ENCODE measurements around the gene FSD1. TPM values are rescaled to one million over a fixed set of nuclear protein-coding genes. Genes with fewer than 3 reads are reported as not detected.
"Not testable (repeated sequence)": the region's sequence is repeated elsewhere in the genome, so short reads cannot be mapped to it uniquely, and the experiment has no call there.

The FSD1 gene
- total RNA-seq, 1 donor from 2014 or later: 5.6 TPM

DNA sequence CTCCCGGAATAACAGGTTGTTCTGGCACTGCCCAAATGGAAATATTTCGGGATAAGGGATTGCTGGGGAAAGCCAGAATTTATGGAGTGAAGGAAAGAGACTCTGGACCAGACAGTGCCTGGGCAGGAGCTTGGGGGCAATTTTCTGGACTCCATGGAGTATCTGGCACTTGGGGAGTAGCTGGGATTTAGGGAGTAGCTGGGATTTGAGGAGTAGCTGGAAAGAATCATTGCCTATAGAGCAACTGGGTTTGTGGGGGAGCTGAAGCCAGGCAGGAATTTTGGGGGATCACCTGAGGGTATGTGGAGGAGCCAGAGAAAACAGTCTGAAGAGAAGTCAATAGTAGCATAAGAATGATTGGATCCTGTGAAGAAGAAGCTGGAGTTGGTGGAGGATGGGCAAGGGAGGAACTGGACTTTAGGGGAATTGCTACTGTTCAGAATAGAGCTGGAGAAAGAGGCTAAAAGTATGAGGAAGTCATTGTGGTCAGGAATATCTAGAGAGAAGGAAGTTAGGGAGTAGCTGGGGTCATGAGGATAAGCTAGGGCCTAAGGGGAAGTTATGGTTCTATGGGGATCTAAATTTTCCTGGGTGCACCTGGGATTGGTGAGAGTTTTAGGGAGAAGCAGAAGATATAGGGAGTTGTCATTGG, 14.8 kb downstream of the FSD1 start:
- no peak for DNase-seq (ENCODE audit: low read depth)

DNA sequence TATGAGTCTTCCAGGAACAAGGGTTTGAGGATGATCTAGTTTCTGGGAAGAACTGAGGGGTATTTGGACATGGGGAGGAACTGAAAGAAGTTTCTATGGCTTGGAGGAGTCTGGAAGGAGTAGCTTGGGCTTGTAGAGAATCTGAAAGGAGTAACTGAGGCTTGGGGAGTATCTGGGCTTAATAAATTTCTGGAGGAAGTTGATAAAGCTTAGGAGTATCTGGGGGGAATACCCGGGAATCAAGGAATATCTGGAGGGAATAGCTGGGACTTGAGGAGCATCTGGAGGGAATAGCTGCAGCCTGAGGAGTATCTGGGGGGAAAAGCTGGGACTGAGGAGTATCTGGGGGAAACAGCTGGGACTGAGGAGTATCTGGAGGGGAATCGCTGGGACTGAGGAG, 16.0 kb downstream of the FSD1 start:
- no peak for DNase-seq (ENCODE audit: low read depth)

DNA sequence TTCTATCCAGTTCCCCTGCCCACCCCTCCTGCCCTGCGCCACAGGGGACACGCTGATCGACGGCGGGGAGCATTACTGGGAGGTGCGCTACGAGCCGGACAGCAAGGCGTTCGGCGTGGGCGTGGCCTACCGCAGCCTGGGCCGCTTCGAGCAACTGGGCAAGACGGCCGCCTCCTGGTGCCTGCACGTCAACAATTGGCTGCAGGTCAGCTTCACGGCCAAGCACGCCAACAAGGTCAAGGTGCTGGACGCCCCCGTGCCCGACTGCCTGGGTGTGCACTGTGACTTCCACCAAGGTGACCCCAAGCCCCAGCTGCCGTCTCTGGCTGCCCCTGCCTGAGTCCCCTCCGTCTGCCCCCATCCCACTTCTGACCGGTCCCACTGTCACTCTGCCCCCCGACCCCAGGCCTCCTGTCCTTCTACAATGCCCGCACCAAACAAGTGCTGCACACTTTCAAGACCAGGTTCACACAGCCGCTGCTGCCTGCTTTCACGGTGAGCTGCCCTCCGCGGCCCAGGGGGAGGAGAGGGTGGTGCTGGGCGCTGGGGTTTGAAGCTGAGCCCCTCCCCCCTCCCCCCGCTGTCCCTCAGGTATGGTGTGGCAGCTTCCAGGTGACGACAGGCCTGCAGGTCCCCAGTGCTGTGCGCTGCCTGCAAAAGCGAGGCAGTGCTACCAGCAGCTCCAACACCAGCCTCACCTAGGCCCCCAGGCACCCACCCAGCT, 18.7 kb downstream of the FSD1 start:
- no peak for DNase-seq (ENCODE audit: low read depth)

- no peak for DNase-seq (ENCODE audit: low read depth)
These were observed 19.3 kb downstream of the FSD1 start for GRCh38 chr19:4323692-4324091.

DNA sequence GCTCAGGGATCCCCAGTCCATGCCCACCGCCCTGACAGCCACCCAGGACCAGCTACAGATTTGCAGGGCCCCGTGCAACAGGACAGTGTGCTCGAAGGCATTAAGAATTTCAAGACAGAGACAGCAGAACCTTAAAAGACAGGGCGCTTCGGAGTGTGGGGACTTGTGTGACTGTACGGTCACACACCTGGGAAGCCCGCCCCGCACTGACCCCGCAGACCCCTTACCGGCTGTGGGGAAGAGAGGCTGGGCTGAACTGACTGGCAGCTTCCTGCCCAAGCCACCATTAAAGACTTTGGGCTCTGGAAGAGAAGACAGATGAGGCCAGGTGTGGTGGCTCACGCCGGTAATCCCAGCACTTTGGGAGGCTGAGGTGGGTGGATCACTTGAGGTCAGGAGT, 19.8 kb downstream of the FSD1 start:
- no peak for DNase-seq (ENCODE audit: low read depth)

DNA sequence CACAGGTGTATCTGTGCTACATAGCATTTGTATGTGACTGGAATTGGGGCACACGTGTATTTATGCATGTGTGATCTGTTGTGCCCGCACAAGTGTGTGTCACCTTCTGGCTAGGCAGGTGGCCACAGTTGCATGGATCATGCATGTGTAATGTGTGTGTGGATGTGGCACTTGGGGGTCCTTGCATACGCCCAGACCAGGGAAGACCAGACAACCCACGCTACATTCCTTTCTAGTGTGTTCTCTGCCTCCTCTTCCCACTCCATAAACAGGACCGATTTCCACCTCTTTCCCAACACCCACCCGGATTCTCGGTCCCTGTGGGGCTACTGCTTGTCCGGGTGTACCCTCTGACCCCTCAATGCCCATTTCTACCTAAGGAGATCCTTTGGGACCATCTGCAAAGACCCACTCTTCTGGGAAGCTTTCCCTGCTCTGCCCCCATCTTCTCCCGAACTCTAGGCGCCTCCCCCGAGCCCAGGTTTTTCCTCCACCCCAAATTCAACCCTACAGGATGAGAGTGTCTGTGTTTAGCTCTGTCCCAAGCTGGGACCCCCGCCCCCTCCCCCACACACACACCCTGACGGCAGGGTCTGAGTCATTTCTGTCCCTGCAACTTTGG, 21.9 kb downstream of the FSD1 start:
- DNase-seq (ENCODE audit: low read depth): no peak

- DNase-seq (ENCODE audit: low read depth): no peak
These were observed 22.4 kb downstream of the FSD1 start for GRCh38 chr19:4326837-4327251.

GRCh38 chr19:4327252-4327876, 23.0 kb downstream of the FSD1 start:
- DNase-seq (ENCODE audit: low read depth): peak; percentile 54

- no peak for DNase-seq (ENCODE audit: low read depth)
These were observed 23.5 kb downstream of the FSD1 start for GRCh38 chr19:4327877-4328242.

DNA sequence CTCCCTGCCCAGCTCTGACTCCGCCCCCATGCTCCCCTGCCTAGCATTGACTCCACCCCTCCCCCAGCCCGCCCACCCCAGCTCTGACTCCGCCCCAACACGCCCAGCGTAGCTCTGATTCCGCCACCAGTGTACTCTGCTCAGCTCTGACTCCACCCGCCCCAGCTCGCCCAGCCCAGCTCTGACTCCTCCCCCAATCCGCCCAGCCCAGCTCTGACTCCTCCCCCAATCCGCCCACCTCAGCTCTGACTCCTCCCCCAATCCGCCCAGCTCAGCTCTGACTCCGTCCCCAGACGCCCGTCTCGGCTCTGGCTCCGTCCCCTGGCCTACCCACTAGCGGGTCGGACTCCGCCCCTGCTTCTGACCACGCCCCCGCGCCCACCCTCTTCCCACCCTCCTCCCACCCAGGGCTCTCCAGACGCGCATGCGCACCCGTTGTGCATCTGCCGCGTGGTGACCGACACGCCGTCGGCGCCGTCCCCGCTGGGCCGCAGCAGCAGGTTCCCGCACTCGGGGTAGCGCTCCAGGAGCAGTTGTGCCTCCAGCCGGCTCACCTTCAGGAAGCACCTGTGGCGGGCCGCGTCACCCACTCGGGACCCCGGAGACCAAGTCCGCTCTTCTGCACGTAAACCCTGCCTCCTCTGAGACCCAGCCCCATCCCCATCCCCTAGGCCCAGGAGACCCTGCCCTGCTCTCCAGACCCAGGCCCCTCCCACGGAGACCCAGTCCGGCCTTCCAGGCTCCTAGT, 24.0 kb downstream of the FSD1 start:
- peak; percentile 77 for DNase-seq (ENCODE audit: low read depth)

- DNase-seq (ENCODE audit: low read depth): not testable (repeated sequence)
These were observed 24.7 kb downstream of the FSD1 start for GRCh38 chr19:4328991-4329681.

GRCh38 chr19:4329858-4330257, 25.5 kb downstream of the FSD1 start:
- no peak for DNase-seq (ENCODE audit: low read depth)

DNA sequence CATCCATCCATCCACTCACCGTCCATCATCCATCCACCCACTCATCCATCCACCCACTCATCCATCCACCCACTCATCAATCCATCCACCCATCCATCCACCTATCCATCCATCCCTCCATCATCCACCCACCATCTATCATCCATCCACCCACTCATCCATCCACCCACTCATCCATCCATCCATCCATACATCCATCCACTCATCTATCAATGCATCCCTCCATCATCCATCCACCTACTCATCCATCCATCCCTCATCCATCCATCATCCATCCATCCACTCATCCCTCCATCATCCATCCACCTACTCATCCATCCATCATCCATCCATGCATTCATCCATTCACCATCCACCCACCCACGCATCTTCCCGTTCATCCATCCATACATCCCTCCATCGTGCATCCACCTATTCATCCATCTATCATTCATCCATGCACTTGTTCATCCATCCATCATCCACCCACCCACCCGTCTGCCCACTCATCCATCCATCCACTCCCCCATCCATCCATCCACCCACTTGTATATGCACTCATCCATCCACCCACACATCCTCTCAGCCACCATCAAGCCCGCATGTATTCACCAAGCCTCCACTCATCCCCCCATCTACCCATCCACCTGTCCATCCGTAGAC, 30.7 kb downstream of the FSD1 start:
- no peak for DNase-seq (ENCODE audit: low read depth)

DNA sequence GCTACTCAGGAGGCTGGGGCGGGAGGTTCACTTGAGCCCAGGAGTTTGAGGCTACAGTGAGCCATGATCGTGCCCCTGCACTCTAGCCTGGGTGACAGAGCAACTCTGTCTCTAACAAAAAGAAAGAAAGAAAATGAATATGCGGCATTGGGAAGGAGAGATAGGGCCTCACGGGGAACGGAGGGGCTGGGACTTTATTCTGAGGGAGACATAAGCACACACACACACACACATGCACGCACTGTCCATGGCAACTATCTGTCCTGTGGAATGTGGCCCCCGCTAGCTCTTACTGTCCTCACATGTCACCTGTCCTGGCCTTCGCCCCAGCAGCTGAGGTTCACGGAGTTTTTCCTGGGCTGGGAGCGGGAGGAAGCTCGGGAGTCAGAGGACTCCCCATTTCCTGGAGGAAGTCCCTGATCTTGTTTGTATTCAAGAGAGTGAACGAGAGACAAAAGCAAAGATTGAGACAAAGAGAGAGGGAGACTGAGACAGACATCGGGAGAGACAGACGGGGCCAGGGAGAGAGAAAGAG, 33.6 kb downstream of the FSD1 start:
- DNase-seq (ENCODE audit: low read depth): peak; percentile 5

- peak; percentile 60 for DNase-seq (ENCODE audit: low read depth)
These were observed 34.3 kb downstream of the FSD1 start, which contains the start of gene STAP2 for GRCh38 chr19:4338441-4339355. Gene STAP2, minus strand, starts transcription at chr19:4338827. Its CDS starts 74 bp downstream, at chr19:4338753.

DNA sequence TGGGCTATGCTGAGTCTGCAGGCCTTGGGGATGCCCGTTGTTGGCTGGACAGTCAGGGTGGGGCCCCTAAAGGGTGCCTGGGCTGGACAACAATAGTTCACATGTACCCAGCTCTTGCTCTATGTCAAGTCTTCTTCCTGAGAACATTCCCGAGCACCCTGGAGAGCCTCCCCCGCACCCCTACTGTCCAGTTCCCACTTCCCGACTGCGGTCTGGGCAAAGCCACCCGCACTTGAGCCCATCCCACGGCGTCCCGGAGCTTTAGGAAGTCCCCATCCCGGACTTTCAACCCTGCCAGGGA, 37.9 kb downstream of the FSD1 start:
- no peak for DNase-seq (ENCODE audit: low read depth)

DNA sequence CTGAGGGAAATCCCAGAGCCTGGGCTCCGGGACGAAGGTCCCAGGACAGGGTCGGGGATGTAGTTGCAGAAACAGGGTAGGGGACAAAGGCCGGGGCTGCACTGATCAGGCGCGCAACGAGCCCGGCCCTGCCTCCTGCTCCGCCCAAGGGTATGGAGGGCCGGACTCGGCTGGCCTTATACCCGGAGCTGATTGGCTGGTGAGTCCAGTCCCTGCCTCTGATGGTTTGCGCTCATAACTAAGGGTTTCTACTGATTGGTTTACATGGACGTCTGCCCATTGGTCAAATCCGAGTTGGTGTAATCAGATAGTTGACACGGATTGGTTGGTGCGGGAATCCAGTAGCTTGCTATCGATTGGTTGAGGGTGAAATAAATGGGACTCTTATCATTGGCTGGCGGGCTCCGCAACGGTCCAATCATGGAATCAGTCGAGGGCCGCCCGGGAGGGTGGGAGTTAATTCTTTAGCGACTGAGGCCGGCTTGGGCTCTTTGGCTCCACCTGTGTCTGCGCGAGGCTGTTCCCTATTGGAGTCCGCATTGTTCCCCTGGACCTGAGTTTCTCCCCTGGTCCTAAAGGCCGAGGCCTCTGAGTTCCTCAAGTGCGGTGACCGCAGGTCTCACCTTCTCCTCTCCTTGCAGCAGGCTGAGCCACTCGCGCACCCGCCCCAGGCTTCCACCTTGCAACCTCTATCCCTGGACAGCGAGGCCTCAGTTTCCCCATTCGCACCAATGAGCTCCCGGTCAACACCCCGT, 38.4 kb downstream of the FSD1 start:
- peak; percentile 100 for DNase-seq (ENCODE audit: low read depth)

DNA sequence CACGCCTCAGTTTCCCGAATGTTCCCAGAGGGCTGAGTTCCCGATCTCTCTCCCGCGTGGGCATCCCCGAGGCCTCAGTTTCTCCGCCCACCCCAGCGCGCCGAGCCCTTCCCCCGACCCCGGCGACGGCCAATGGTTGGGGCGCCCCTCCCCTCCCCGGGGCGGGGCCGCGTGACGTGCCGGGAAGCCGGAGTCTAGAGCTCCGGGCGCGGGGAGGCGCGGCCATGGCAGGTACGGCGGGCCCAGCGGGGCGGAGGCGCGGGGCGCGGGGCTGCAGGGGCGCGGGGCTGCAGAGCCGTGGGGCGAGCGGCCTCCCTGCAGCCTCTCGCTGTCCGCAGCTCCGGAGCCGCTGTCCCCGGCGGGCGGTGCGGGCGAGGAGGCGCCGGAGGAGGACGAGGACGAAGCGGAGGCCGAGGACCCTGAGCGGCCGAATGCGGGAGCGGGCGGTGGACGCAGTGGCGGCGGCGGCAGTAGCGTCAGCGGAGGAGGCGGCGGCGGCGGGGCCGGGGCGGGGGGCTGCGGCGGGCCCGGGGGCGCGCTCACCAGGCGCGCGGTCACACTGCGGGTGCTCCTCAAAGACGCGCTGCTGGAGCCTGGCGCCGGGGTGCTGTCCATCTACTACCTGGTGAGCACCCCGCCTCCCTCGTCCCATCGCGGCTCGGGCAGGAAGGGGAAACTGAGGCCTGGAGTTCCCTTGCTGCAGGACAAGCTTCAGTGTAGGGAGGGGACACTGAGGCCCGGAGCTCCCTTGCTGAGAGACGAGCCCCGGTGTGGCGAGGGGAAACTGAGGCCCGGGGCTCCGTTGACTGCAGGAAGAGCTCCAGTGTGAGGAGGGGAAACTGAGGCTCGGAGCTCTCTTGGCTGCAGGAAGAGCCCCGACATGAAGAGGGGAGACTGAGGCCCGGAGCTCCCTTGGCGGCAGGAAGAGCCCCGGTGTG, 39.2 kb downstream of the FSD1 start, which contains the start of gene MPND:
TSS of gene MPND (plus strand) at position 193 of the 938 bp plus-strand sequence. CDS start at position 225, 32 bp downstream.
- peak; percentile 46 for DNase-seq (ENCODE audit: low read depth)
